ENCODE data around the gene KNL1.

- TF ChIP-seq CTCF (IDR thresholded peaks at IDR 0.05; ENCODE audit: insufficient read depth, low read length, poor library complexity, severe bottlenecking) = no peak
- no peak for TF ChIP-seq EZH2phosphoT487 (conservative IDR thresholded peaks at IDR 0.05; ENCODE audit: low read length)
These were observed 100.0 kb downstream of the KNL1 start for GRCh38 chr15:40693904-40694687.

Measured in SU-DHL-6 (cell line).